CD8-positive, alpha-beta memory T cell (primary cell): ENCODE data around the gene OR8D2. TPM values are rescaled to one million over a fixed set of nuclear protein-coding genes. Genes with fewer than 3 reads are reported as not detected.

ENCODE experiments used
- CTCF ChIA-PET: fragments of 350-600 bp; sonication (Branson Sonifier 250); formaldehyde crosslinking; loops from one replicate; lab custom pipeline; 2021; ENCODE audit warnings: antibody characterized with exemption; lab: Charles Lee
- POLR2A ChIA-PET: fragments of 350-600 bp; sonication (Branson Sonifier 250); formaldehyde crosslinking; loops from one replicate; lab custom pipeline; 2021; ENCODE audit warnings: antibody characterized with exemption; lab: Charles Lee
- DNase-seq, 5 donors: peaks; one replicate each; pipeline versions ENCODE4 v3.0.0 to v3.0.0-alpha.2; 2020 to 2022; ENCODE audit warnings: mixed read lengths in 1 of 5
- H3K27ac ChIP-seq: one replicate; pipeline ENCODE4 v1.7.0; 2013; ENCODE audit warnings: low read depth, mild to moderate bottlenecking, low read length, moderate library complexity
- H3K27me3 ChIP-seq: 2 replicates; pipeline ENCODE4 v1.7.0; 2013; ENCODE audit warnings: low read length, mild to moderate bottlenecking; ENCODE audit not compliant: insufficient read depth, poor library complexity, severe bottlenecking
- H3K36me3 ChIP-seq: 2 replicates; pipeline ENCODE4 v1.7.0; 2013; ENCODE audit warnings: mild to moderate bottlenecking, low read length, moderate library complexity; ENCODE audit not compliant: insufficient read depth
- H3K4me1 ChIP-seq: 2 replicates; pipeline ENCODE4 v1.7.0; 2013; ENCODE audit warnings: mild to moderate bottlenecking, low read length, moderate library complexity; ENCODE audit not compliant: insufficient read depth
- H3K4me3 ChIP-seq: 2 replicates; pipeline ENCODE4 v1.7.0; 2013; ENCODE audit warnings: mild to moderate bottlenecking, low read length
- H3K9me3 ChIP-seq: 2 replicates; pipeline ENCODE4 v1.7.0; 2013; ENCODE audit warnings: mild to moderate bottlenecking, low read length
- H3K27ac Mint-ChIP-seq, 8 donors: one replicate each; pipeline ENCODE4 v1.8.0; 2020 to 2021; ENCODE audit warnings: mixed read lengths in 8 of 8, mild to moderate bottlenecking in 6 of 8, inconsistent platforms in 3 of 8, moderate library complexity in 3 of 8
- H3K27me3 Mint-ChIP-seq, 2 donors: one replicate each; pipeline ENCODE4 v1.8.0; 2020 to 2021; ENCODE audit warnings: mixed read lengths in 2 of 2, mild to moderate bottlenecking in 1 of 2, moderate library complexity in 1 of 2
- H3K36me3 Mint-ChIP-seq, 3 donors: one replicate each; pipeline ENCODE4 v1.8.0; 2020 to 2021; ENCODE audit warnings: mixed read lengths in 3 of 3, inconsistent platforms in 1 of 3, mild to moderate bottlenecking in 1 of 3
- H3K4me1 Mint-ChIP-seq, 3 donors: one replicate each; pipeline ENCODE4 v1.8.0; 2020 to 2021; ENCODE audit warnings: mixed read lengths in 3 of 3, inconsistent platforms in 1 of 3, mild to moderate bottlenecking in 1 of 3
- H3K4me3 Mint-ChIP-seq, 7 donors: one replicate each; pipeline ENCODE4 v1.8.0; 2020 to 2021; ENCODE audit warnings: mixed read lengths in 7 of 7, mild to moderate bottlenecking in 6 of 7, moderate library complexity in 4 of 7, inconsistent platforms in 2 of 7
- H3K9me3 Mint-ChIP-seq, 5 donors: one replicate each; pipeline ENCODE4 v1.8.0; 2020 to 2022; ENCODE audit warnings: mixed read lengths in 5 of 5, mild to moderate bottlenecking in 3 of 5, moderate library complexity in 2 of 5, inconsistent platforms in 1 of 5
- polyA plus RNA-seq: library from polyadenylated mRNA; unstranded; fragments of 300-500 nt; fragmentation: Illumina TruSeq; gene quantifications from one replicate; pipeline ENCODE4 v1.2.3, GENCODE V29; 2021
- total RNA-seq, 2 experiments: library from RNA; stranded (reverse); gene quantifications; one replicate each; pipeline ENCODE4 v1.2.3, GENCODE V29; 2021

Gene OR8D2, protein sequence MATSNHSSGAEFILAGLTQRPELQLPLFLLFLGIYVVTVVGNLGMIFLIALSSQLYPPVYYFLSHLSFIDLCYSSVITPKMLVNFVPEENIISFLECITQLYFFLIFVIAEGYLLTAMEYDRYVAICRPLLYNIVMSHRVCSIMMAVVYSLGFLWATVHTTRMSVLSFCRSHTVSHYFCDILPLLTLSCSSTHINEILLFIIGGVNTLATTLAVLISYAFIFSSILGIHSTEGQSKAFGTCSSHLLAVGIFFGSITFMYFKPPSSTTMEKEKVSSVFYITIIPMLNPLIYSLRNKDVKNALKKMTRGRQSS
- not detected for total RNA-seq
- not detected for polyA plus RNA-seq

DNA sequence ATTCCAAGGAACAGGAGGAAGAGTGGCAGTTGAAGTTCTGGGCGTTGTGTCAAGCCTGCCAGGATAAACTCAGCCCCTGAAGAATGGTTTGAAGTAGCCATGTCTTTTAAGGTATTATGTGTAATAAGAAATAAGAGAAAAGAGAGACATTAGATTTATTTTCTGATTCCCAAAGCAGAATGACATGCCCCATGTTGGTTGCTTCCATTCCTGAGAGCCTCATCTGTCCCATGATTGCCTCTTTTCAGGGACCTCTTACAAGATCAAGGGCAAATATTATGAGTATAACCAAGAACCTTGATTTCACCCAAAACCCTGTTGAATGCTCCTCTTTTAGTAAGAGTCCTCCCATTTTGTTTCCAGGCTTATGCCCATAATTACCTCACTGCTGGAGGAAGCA is at the start of gene OR8D2:
OR8D2 (minus strand) TSS at position 101 of the 400 bp plus-strand sequence; CDS start at position 101, 0 bp downstream.
- no peaks in the 10 kb centered on the region for H3K9me3 ChIP-seq
- DNase-seq = no peak
- no peaks in the 10 kb centered on the region for H3K4me1 ChIP-seq
- Mint-ChIP-seq H3K27ac (no peak within 1 kb of the TSS), H3K9me3 (peaks cover 0 to 3% (median 0%) of the 10 kb centered on the region in 5 donors), H3K36me3 (no peaks in the 10 kb centered on the region), H3K27me3 (peaks cover 0 to 4% of the 10 kb centered on the region in 2 donors), H3K4me1 (no peaks in the 10 kb centered on the region), H3K4me3 (no peak within 1 kb of the TSS)
- no peaks in the 10 kb centered on the region for H3K27me3 ChIP-seq
- ChIA-PET POLR2A (no interaction called here), CTCF (no interaction called here)
- no peak within 1 kb of the TSS for H3K27ac ChIP-seq
- no peak within 1 kb of the TSS for H3K4me3 ChIP-seq
- H3K36me3 ChIP-seq = no peaks in the 10 kb centered on the region

DNA sequence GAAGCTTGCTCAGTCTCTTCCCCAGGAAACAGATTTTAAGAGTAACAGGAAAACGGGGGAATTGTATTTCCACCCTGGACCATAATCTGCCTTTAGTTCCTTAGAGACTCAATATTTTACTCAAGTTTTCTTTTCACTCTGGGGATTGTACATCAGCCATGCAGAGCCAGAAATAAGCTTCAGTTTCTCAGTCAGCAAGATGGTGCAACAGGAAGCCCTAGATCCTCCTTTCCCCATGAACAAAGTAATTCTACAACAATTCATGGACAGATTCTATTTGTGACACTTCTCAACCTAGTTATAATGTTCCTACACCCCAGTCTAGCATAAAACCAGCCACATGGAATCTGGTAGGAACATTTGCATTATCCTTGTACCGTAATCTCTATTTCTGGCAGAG is 39.6 kb upstream of the OR8D2 start:
- Histone ChIP-seq H3K4me1 (no peaks in the 10 kb centered on the region), H3K4me3 (no peak overlapping the region), H3K9me3 (no peaks in the 10 kb centered on the region), H3K27ac (no peak overlapping the region), H3K27me3 (no peaks in the 10 kb centered on the region), H3K36me3 (no peaks in the 10 kb centered on the region)
- H3K27me3 Mint-ChIP-seq = no peaks in the 10 kb centered on the region
- DNase-seq = no peak
- POLR2A ChIA-PET = no interaction called here
- CTCF ChIA-PET = no interaction called here
- no peaks in the 10 kb centered on the region for H3K4me1 Mint-ChIP-seq
- H3K27ac Mint-ChIP-seq = no peak overlapping the region
- H3K9me3 Mint-ChIP-seq = peaks cover 0 to 4% (median 2%) of the 10 kb centered on the region in 5 donors
- H3K36me3 Mint-ChIP-seq = no peaks in the 10 kb centered on the region
- no peak overlapping the region for H3K4me3 Mint-ChIP-seq

DNA sequence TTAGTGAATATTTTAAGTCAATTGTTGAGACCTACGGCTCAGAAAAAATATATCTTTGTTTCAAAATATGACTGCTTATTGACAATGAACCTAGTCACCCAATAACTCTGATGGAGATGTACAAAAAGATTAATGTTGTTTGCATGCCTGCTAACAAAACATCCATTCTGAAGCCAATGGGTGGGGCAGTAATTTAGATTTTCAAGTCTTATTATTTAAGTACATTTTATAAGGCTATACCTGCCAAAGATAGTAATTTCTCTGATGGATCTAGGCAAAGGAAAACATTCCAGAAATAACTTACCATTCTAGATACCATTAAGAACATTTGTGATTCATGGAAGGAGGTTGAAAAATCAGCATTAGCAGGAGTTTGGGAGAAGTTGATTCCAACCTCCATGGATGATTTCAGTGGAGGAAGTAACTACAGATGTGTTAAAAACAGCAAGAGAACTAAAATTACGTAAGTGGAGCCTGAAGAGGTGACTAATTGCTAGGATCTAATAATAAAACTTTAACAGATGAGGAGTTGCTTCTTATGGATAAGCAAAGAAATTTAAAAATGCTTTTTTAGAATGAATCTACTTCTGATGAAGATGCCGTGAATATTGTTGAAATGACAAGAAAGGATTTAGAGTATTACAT is 26.4 kb upstream of the OR8D2 start:
- H3K9me3 ChIP-seq = no peaks in the 10 kb centered on the region
- no peaks in the 10 kb centered on the region for H3K4me1 ChIP-seq
- H3K27ac Mint-ChIP-seq = no peak overlapping the region
- H3K27me3 Mint-ChIP-seq = no peaks in the 10 kb centered on the region
- ChIA-PET POLR2A (no interaction called here), CTCF (no interaction called here)
- H3K4me3 Mint-ChIP-seq = no peak overlapping the region
- H3K9me3 Mint-ChIP-seq = peaks cover 3 to 20% (median 6%) of the 10 kb centered on the region in 5 donors
- no peaks in the 10 kb centered on the region for H3K27me3 ChIP-seq
- no peak for DNase-seq
- no peak overlapping the region for H3K4me3 ChIP-seq
- H3K36me3 Mint-ChIP-seq = no peaks in the 10 kb centered on the region
- no peaks in the 10 kb centered on the region for H3K4me1 Mint-ChIP-seq
- H3K36me3 ChIP-seq = no peaks in the 10 kb centered on the region
- H3K27ac ChIP-seq = no peak overlapping the region

DNA sequence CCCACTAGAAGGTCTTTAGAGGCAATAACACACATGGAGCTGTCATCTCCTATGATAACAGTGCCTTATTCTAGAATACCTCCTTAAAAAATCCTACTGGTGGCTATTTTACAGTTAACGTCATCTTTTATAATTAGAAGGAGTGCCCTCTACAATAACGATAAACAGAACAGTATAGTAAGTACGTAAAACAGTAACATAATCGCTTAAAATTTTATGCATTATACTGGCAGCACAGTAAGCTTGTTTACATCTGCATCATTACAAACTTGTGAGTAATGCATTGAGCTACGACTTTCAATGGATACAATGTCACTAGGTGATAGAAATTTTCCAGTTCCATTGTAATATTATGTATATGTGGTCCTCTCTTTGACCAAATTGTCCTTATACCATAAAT is 24.3 kb upstream of the OR8D2 start:
- CTCF ChIA-PET = no interaction called here
- H3K36me3 ChIP-seq = no peaks in the 10 kb centered on the region
- Mint-ChIP-seq H3K36me3 (no peaks in the 10 kb centered on the region), H3K4me1 (no peaks in the 10 kb centered on the region), H3K4me3 (no peak overlapping the region), H3K27ac (no peak overlapping the region), H3K9me3 (peaks cover 0 to 14% (median 1%) of the 10 kb centered on the region in 5 donors), H3K27me3 (no peaks in the 10 kb centered on the region)
- H3K27ac ChIP-seq = no peak overlapping the region
- POLR2A ChIA-PET = no interaction called here
- no peak overlapping the region for H3K4me3 ChIP-seq
- no peaks in the 10 kb centered on the region for H3K27me3 ChIP-seq
- H3K4me1 ChIP-seq = no peaks in the 10 kb centered on the region
- H3K9me3 ChIP-seq = no peaks in the 10 kb centered on the region
- DNase-seq = no peak

DNA sequence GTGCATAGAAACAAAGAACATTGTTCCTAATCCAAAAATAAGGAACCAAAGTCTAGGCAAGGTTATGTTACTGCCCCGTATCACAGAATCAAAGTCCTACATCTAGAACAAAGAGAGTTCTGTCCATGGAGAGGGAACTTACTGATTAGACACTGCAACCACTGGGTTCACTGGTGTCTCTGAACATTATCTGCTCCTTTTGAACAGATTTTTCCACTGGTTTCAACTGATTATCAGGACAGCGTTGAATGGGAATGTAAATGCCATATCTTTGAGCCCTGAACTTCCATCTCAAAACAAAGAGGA is 20.1 kb upstream of the OR8D2 start:
- Histone ChIP-seq H3K4me1 (no peaks in the 10 kb centered on the region), H3K4me3 (no peak overlapping the region), H3K27me3 (no peaks in the 10 kb centered on the region), H3K36me3 (no peaks in the 10 kb centered on the region), H3K9me3 (no peaks in the 10 kb centered on the region), H3K27ac (no peak overlapping the region)
- H3K9me3 Mint-ChIP-seq = peaks cover 0 to 5% (median 0%) of the 10 kb centered on the region in 5 donors
- H3K36me3 Mint-ChIP-seq = no peaks in the 10 kb centered on the region
- CTCF ChIA-PET = no interaction called here
- no peaks in the 10 kb centered on the region for H3K4me1 Mint-ChIP-seq
- no peaks in the 10 kb centered on the region for H3K27me3 Mint-ChIP-seq
- H3K27ac Mint-ChIP-seq = no peak overlapping the region
- POLR2A ChIA-PET = no interaction called here
- no peak for DNase-seq
- H3K4me3 Mint-ChIP-seq = no peak overlapping the region

DNA sequence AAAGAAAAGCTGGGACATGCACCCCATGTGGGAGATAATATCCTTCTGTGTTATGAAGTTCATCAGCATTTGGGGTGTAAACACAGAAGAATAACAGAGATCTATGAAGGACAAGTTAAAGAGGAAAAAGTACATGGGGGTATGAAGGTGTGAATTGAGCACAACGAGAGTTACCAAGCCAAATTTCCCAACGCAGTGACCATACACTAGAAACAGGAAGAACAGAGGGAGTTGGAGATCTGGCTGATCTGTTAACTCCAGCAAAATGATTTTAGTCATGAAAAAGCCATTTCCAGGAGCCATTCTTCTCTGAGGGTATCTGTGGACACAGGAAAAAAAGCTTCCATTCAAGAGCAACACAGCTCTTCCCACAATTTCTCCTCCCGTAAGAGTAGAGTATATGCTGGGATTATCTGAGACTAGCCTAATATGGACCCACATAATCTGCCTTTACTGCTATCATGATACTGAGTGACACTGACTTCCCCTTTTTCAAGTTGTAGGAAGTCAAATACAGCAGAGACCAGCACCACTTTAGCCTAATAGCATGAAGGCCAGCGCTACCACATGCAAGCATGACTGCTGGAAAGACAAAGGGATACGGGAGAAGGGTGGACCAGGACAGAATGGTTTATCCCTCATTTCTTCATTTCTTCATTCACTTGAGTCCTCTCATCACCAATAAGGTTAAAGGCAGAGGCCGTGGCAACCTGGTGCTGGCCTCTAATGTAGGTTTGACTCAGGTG is 19.6 kb upstream of the OR8D2 start:
- ChIA-PET CTCF (no interaction called here), POLR2A (no interaction called here)
- Histone ChIP-seq H3K27ac (no peak overlapping the region), H3K9me3 (no peaks in the 10 kb centered on the region), H3K36me3 (no peaks in the 10 kb centered on the region), H3K4me1 (no peaks in the 10 kb centered on the region), H3K4me3 (no peak overlapping the region), H3K27me3 (no peaks in the 10 kb centered on the region)
- no peak overlapping the region for H3K4me3 Mint-ChIP-seq
- DNase-seq = no peak
- H3K9me3 Mint-ChIP-seq = peaks cover 0 to 5% (median 0%) of the 10 kb centered on the region in 5 donors
- H3K27ac Mint-ChIP-seq = no peak overlapping the region
- H3K4me1 Mint-ChIP-seq = no peaks in the 10 kb centered on the region
- no peaks in the 10 kb centered on the region for H3K36me3 Mint-ChIP-seq
- H3K27me3 Mint-ChIP-seq = no peaks in the 10 kb centered on the region

DNA sequence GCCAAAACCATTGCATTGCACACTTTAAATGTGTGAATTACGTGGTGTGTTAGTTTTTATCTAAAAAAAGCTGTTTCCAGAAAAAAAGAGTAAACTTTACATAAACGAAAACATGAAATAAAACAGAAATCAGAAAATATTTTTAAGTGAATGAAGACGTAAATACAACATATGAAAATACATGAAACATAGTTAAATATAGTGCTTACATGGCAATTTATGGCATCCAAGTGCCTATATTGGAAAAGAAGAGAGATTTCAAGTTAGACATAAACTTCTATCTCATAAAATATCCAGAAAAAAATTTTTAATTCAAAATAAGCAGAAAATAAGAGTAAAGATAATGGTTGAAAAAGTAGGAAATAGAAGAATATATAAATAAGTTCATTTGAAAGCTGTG is 11.9 kb upstream of the OR8D2 start:
- Mint-ChIP-seq H3K27me3 (peaks cover 0 to 1% of the 10 kb centered on the region in 2 donors), H3K36me3 (no peaks in the 10 kb centered on the region), H3K4me3 (no peak overlapping the region), H3K9me3 (peaks cover 0 to 2% (median 0%) of the 10 kb centered on the region in 5 donors), H3K4me1 (no peaks in the 10 kb centered on the region), H3K27ac (no peak overlapping the region)
- DNase-seq = no peak
- ChIA-PET POLR2A (no interaction called here), CTCF (no interaction called here)
- Histone ChIP-seq H3K4me3 (no peak overlapping the region), H3K9me3 (no peaks in the 10 kb centered on the region), H3K36me3 (no peaks in the 10 kb centered on the region), H3K27ac (no peak overlapping the region), H3K27me3 (no peaks in the 10 kb centered on the region), H3K4me1 (no peaks in the 10 kb centered on the region)

DNA sequence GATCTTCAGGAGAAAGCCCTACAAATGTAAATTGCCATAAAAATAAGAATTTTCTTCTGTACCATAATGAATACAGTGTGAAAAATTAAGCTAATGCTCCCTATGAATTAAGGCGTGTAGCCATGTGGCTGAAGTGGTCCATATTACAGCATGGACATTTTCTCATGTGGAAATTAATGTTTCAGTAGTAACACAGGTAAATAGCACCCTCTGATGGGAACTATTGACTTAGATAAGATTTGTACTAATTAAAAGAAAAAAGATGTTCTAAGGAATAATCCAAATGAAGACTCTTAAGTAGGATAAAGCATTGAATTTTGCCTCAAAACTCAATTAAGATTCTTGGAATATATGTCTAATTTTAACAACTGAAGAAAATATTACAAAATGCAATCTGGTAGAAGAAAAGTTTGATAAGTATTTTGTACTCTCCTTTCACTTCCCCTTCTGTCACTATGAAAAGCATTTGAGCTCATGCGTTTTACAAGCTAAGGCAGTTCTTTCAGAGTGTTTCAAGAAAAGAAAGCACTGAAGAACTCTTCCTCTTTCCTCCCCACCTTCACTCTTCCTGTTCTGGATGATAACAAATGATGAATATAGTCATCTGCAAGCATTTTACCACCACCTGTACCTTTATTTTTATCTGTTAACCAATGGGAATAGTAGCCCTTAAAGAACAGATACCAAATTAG is 9.9 kb upstream of the OR8D2 start:
- no peaks in the 10 kb centered on the region for H3K9me3 ChIP-seq
- Mint-ChIP-seq H3K9me3 (peaks cover 0 to 5% (median 0%) of the 10 kb centered on the region in 5 donors), H3K27me3 (peaks cover 0 to 1% of the 10 kb centered on the region in 2 donors), H3K4me1 (no peaks in the 10 kb centered on the region), H3K36me3 (no peaks in the 10 kb centered on the region), H3K27ac (no peak overlapping the region), H3K4me3 (no peak overlapping the region)
- no peak overlapping the region for H3K4me3 ChIP-seq
- no peak overlapping the region for H3K27ac ChIP-seq
- H3K27me3 ChIP-seq = no peaks in the 10 kb centered on the region
- ChIA-PET CTCF (no interaction called here), POLR2A (no interaction called here)
- DNase-seq = no peak
- H3K36me3 ChIP-seq = no peaks in the 10 kb centered on the region
- no peaks in the 10 kb centered on the region for H3K4me1 ChIP-seq
